ENCODE data around the gene HSD17B3.

Gene HSD17B3

GRCh38 chr9:96302021-96302420 is at the start of gene HSD17B3:
Gene HSD17B3 (minus strand): TSS chr9:96302176. CDS start chr9:96302104, 72 bp downstream.
- Histone ChIP-seq H3K27ac (ENCODE audit: low read depth, low read length) (no peak within 1 kb of the TSS), H3K9me3 (ENCODE audit: control insufficient read depth in 5 of 5, low read length in 5 of 5) (no peaks in the 10 kb centered on the region), H3K4me3 (ENCODE audit: low read depth in 1 of 5, low read length in 5 of 5) (no peak within 1 kb of the TSS), H3K27me3 (ENCODE audit: control insufficient read depth in 5 of 5, insufficient read depth in 4 of 5, low read length in 5 of 5) (no peaks in the 10 kb centered on the region), H3K4me1 (ENCODE audit: control insufficient read depth in 5 of 5, insufficient read depth in 5 of 5, low read length in 5 of 5) (no peaks in the 10 kb centered on the region), H3K36me3 (ENCODE audit: control insufficient read depth in 5 of 5, insufficient read depth in 5 of 5, low read length in 5 of 5) (no peaks in the 10 kb centered on the region), H3K9ac (ENCODE audit: low read length in 5 of 5) (no peak within 1 kb of the TSS)

DNA sequence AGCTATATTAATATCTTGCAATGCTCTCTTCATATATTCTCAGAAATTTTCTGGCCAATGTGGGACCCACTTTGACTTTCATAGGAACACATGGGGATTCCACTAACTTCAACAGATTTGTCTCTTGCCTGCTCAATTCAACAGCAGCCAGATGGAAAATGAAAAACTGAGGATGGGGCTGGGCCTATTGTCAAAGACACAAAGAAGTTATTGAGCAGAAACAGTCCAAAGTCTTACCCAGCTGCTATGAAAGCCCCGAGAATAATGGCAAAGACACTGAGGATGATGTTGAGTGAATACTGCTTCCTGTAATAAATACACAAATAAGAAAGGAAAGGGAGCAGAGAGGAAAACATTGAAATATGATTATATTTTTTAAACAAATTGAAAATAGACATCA is 48.9 kb upstream of the HSD17B3 start:
- Histone ChIP-seq H3K27ac (ENCODE audit: low read depth, low read length) (no peak overlapping the region), H3K27me3 (ENCODE audit: control insufficient read depth in 5 of 5, insufficient read depth in 4 of 5, low read length in 5 of 5) (no peaks in the 10 kb centered on the region), H3K9me3 (ENCODE audit: control insufficient read depth in 5 of 5, low read length in 5 of 5) (peaks cover 4 to 7% (median 6%) of the 10 kb centered on the region in 5 donors), H3K4me3 (ENCODE audit: low read depth in 1 of 5, low read length in 5 of 5) (no peak overlapping the region), H3K4me1 (ENCODE audit: control insufficient read depth in 5 of 5, insufficient read depth in 5 of 5, low read length in 5 of 5) (no peaks in the 10 kb centered on the region), H3K36me3 (ENCODE audit: control insufficient read depth in 5 of 5, insufficient read depth in 5 of 5, low read length in 5 of 5) (peaks cover 6 to 25% (median 15%) of the 10 kb centered on the region in 5 donors), H3K9ac (ENCODE audit: low read length in 5 of 5) (no peak overlapping the region)

DNA sequence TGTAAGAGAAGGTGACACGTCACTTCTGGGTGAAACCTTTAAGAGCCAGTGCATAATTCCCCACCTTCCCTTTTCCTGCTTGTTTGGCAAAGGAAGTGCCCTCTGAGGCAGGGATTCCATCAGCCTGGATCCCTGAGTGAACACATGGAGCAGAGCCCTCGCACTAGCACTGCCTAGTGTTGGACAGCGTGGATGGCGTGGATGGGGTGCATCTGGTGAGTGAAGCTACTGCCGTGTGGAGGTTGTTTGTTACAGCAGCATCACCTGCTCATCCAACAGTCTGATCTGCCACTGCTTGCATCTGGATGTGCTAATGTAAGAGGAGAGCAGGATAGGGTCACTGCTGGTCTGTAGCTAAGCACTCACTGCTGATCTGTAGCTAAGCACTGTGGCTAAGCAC is 46.3 kb upstream of the HSD17B3 start:
- Histone ChIP-seq H3K9me3 (ENCODE audit: control insufficient read depth in 5 of 5, low read length in 5 of 5) (peaks cover 4 to 7% (median 6%) of the 10 kb centered on the region in 5 donors), H3K27me3 (ENCODE audit: control insufficient read depth in 5 of 5, insufficient read depth in 4 of 5, low read length in 5 of 5) (no peaks in the 10 kb centered on the region), H3K4me1 (ENCODE audit: control insufficient read depth in 5 of 5, insufficient read depth in 5 of 5, low read length in 5 of 5) (peaks cover 0 to 6% (median 4%) of the 10 kb centered on the region in 5 donors), H3K27ac (ENCODE audit: low read depth, low read length) (no peak overlapping the region), H3K36me3 (ENCODE audit: control insufficient read depth in 5 of 5, insufficient read depth in 5 of 5, low read length in 5 of 5) (peaks cover 6 to 19% (median 14%) of the 10 kb centered on the region in 5 donors), H3K9ac (ENCODE audit: low read length in 5 of 5) (no peak overlapping the region), H3K4me3 (ENCODE audit: low read depth in 1 of 5, low read length in 5 of 5) (no peak overlapping the region)

DNA sequence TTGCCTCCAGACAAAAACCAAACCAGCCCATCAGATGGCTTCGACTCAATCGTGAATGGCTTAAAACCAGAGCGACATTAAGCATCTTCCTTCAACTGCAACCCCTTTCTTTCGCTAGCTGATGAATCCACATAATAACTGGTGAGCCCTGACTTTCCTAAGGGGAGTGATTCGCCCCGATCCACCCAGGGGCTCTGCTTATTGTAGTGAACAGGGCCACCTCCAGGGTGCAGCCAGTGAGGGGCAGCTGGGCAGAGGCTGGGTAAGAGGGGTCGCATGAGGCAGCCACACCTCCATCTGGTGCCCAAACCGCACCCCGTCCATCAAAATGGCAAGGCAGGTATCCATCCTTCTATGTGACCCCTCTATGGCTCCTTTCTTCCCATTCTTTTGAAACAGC is 43.6 kb upstream of the HSD17B3 start:
- no peak overlapping the region for H3K27ac ChIP-seq (ENCODE audit: low read depth, low read length)
- peaks cover 0 to 22% (median 20%) of the 10 kb centered on the region in 5 donors for H3K36me3 ChIP-seq (ENCODE audit: control insufficient read depth in 5 of 5, insufficient read depth in 5 of 5, low read length in 5 of 5)
- H3K4me3 ChIP-seq (ENCODE audit: low read depth in 1 of 5, low read length in 5 of 5), result no peak overlapping the region
- no peak overlapping the region for H3K9ac ChIP-seq (ENCODE audit: low read length in 5 of 5)
- H3K9me3 ChIP-seq (ENCODE audit: control insufficient read depth in 5 of 5, low read length in 5 of 5), result peaks cover 4 to 7% (median 6%) of the 10 kb centered on the region in 5 donors
- H3K27me3 ChIP-seq (ENCODE audit: control insufficient read depth in 5 of 5, insufficient read depth in 4 of 5, low read length in 5 of 5), result no peaks in the 10 kb centered on the region
- H3K4me1 ChIP-seq (ENCODE audit: control insufficient read depth in 5 of 5, insufficient read depth in 5 of 5, low read length in 5 of 5), result peaks cover 0 to 6% (median 4%) of the 10 kb centered on the region in 5 donors

- peaks cover 0 to 6% (median 4%) of the 10 kb centered on the region in 5 donors for H3K4me1 ChIP-seq (ENCODE audit: control insufficient read depth in 5 of 5, insufficient read depth in 5 of 5, low read length in 5 of 5)
- peaks cover 0 to 22% (median 18%) of the 10 kb centered on the region in 5 donors for H3K36me3 ChIP-seq (ENCODE audit: control insufficient read depth in 5 of 5, insufficient read depth in 5 of 5, low read length in 5 of 5)
- H3K9me3 ChIP-seq (ENCODE audit: control insufficient read depth in 5 of 5, low read length in 5 of 5), result peaks cover 4 to 7% (median 6%) of the 10 kb centered on the region in 5 donors
- no peaks in the 10 kb centered on the region for H3K27me3 ChIP-seq (ENCODE audit: control insufficient read depth in 5 of 5, insufficient read depth in 4 of 5, low read length in 5 of 5)
- no peak overlapping the region for H3K4me3 ChIP-seq (ENCODE audit: low read depth in 1 of 5, low read length in 5 of 5)
- no peak overlapping the region for H3K9ac ChIP-seq (ENCODE audit: low read length in 5 of 5)
- H3K27ac ChIP-seq (ENCODE audit: low read depth, low read length), result no peak overlapping the region
These were observed 42.6 kb upstream of the HSD17B3 start for GRCh38 chr9:96344458-96345180.

GRCh38 chr9:96343515-96344360 is 41.8 kb upstream of the HSD17B3 start:
- Histone ChIP-seq H3K27me3 (ENCODE audit: control insufficient read depth in 5 of 5, insufficient read depth in 4 of 5, low read length in 5 of 5) (no peaks in the 10 kb centered on the region), H3K9me3 (ENCODE audit: control insufficient read depth in 5 of 5, low read length in 5 of 5) (peaks cover 4 to 7% (median 6%) of the 10 kb centered on the region in 5 donors)

DNA sequence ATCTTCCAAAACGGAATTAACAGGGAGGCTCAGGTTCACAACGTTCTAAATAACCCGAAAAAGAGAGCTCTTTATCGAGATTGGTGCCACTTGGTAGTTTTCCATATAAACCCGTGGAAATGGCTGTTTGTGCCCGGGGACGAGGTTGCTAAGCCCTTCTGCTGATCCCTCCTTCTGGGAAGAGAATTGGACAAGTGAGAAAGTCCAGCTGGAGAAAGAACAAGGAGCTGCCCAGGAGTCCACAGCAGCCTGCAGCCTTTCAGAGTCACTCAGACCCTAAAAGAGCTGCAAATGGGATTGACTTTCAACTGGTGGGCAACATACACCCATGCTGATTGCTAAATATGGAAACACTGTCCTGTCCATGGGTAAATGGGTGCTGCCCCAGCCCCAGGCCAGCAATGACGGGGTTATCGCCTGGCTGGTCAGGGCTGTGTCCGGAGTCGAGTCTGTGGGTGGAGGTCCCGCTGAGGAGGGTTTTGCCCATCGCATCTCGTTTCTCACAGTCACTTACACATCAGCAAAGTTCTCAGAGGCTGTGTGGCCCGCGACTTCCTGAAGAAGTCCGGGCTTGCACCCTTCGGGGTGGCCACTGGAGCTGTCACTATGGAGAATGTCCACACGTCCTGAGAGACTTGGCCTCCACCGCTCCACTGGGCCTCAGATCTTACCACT is 40.7 kb upstream of the HSD17B3 start:
- Histone ChIP-seq H3K27ac (ENCODE audit: low read depth, low read length) (no peak overlapping the region), H3K36me3 (ENCODE audit: control insufficient read depth in 5 of 5, insufficient read depth in 5 of 5, low read length in 5 of 5) (peaks cover 0 to 14% (median 7%) of the 10 kb centered on the region in 5 donors)

More at GRCh38 chr9:96343515-96344360, 41.8 kb upstream of the HSD17B3 start:
- Histone ChIP-seq H3K36me3 (ENCODE audit: control insufficient read depth in 5 of 5, insufficient read depth in 5 of 5, low read length in 5 of 5) (peaks cover 0 to 22% (median 15%) of the 10 kb centered on the region in 5 donors), H3K4me3 (ENCODE audit: low read depth in 1 of 5, low read length in 5 of 5) (no peak overlapping the region), H3K27ac (ENCODE audit: low read depth, low read length) (no peak overlapping the region), H3K4me1 (ENCODE audit: control insufficient read depth in 5 of 5, insufficient read depth in 5 of 5, low read length in 5 of 5) (peaks cover 0 to 6% (median 4%) of the 10 kb centered on the region in 5 donors), H3K9ac (ENCODE audit: low read length in 5 of 5) (no peak overlapping the region)

GRCh38 chr9:96340707-96341106 is 38.7 kb upstream of the HSD17B3 start:
- Histone ChIP-seq H3K4me1 (ENCODE audit: control insufficient read depth in 5 of 5, insufficient read depth in 5 of 5, low read length in 5 of 5) (peaks cover 0 to 6% (median 4%) of the 10 kb centered on the region in 5 donors), H3K27me3 (ENCODE audit: control insufficient read depth in 5 of 5, insufficient read depth in 4 of 5, low read length in 5 of 5) (no peaks in the 10 kb centered on the region), H3K9ac (ENCODE audit: low read length in 5 of 5) (no peak overlapping the region), H3K27ac (ENCODE audit: low read depth, low read length) (no peak overlapping the region), H3K4me3 (ENCODE audit: low read depth in 1 of 5, low read length in 5 of 5) (no peak overlapping the region), H3K9me3 (ENCODE audit: control insufficient read depth in 5 of 5, low read length in 5 of 5) (no peaks in the 10 kb centered on the region), H3K36me3 (ENCODE audit: control insufficient read depth in 5 of 5, insufficient read depth in 5 of 5, low read length in 5 of 5) (peaks cover 0 to 13% (median 7%) of the 10 kb centered on the region in 5 donors)

More for the DNA sequence above, 40.7 kb upstream of the HSD17B3 start:
- Histone ChIP-seq H3K4me1 (ENCODE audit: control insufficient read depth in 5 of 5, insufficient read depth in 5 of 5, low read length in 5 of 5) (peaks cover 0 to 6% (median 4%) of the 10 kb centered on the region in 5 donors), H3K4me3 (ENCODE audit: low read depth in 1 of 5, low read length in 5 of 5) (no peak overlapping the region), H3K9ac (ENCODE audit: low read length in 5 of 5) (no peak overlapping the region), H3K27me3 (ENCODE audit: control insufficient read depth in 5 of 5, insufficient read depth in 4 of 5, low read length in 5 of 5) (no peaks in the 10 kb centered on the region), H3K9me3 (ENCODE audit: control insufficient read depth in 5 of 5, low read length in 5 of 5) (no peaks in the 10 kb centered on the region)

DNA sequence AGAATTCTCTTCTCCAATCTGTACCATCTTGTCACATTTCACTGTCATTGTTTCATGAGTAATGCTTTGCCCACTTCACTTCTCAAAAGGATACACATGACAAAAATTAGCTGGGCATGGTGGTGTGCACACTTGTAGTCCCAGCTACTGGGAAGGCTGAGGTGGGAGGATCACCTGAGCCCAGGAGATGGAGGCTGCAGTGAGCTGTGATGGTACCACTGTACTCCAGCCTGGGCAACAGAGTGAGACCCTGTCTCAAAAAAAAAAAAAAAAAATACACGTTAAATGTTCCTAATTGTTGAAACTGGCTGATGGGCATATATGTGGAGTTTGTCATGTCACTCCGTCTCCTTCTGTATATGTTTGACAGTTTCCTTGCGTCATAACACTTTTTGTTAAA is 36.3 kb upstream of the HSD17B3 start:
- Histone ChIP-seq H3K36me3 (ENCODE audit: control insufficient read depth in 5 of 5, insufficient read depth in 5 of 5, low read length in 5 of 5) (peaks cover 5 to 17% (median 11%) of the 10 kb centered on the region in 5 donors), H3K4me1 (ENCODE audit: control insufficient read depth in 5 of 5, insufficient read depth in 5 of 5, low read length in 5 of 5) (no peaks in the 10 kb centered on the region), H3K27ac (ENCODE audit: low read depth, low read length) (no peak overlapping the region), H3K9ac (ENCODE audit: low read length in 5 of 5) (no peak overlapping the region), H3K9me3 (ENCODE audit: control insufficient read depth in 5 of 5, low read length in 5 of 5) (no peaks in the 10 kb centered on the region), H3K4me3 (ENCODE audit: low read depth in 1 of 5, low read length in 5 of 5) (no peak overlapping the region), H3K27me3 (ENCODE audit: control insufficient read depth in 5 of 5, insufficient read depth in 4 of 5, low read length in 5 of 5) (no peaks in the 10 kb centered on the region)

All from subcutaneous abdominal adipose tissue (tissue), 5 donors.